Liver (tissue), 9 donors: Measurements from ENCODE around the gene CAPN2. TPM values are rescaled to one million over a fixed set of nuclear protein-coding genes. Genes with fewer than 3 reads are reported as not detected.

Experiments used
- DNase-seq: peaks from one replicate; pipeline ENCODE4 v3.0.0-alpha.2; 2017; ENCODE audit warnings: low spot score
- H3K27ac ChIP-seq, 2 donors: one replicate each; pipeline ENCODE4 v1.7.0; 2013; ENCODE audit warnings: inconsistent platforms in 2 of 2, low read length in 2 of 2, control low read depth in 1 of 2, low read depth in 1 of 2, mild to moderate bottlenecking in 1 of 2
- H3K27me3 ChIP-seq, 4 donors: one replicate each; pipeline versions ENCODE4 v1.6.1 to v1.7.0; 2013; ENCODE audit warnings: low read length in 3 of 4, inconsistent platforms in 1 of 4, mild to moderate bottlenecking in 1 of 4, moderate library complexity in 1 of 4; ENCODE audit not compliant: control insufficient read depth in 4 of 4, insufficient read depth in 4 of 4
- H3K36me3 ChIP-seq, 4 donors: one replicate each; pipeline versions ENCODE4 v1.6.1 to v1.7.0; 2013; ENCODE audit warnings: low read length in 3 of 4, mild to moderate bottlenecking in 3 of 4, low read depth in 1 of 4, moderate library complexity in 1 of 4; ENCODE audit not compliant: control insufficient read depth in 4 of 4, insufficient read depth in 3 of 4
- H3K4me1 ChIP-seq, 4 donors: one replicate each; pipeline versions ENCODE4 v1.6.1 to v1.7.0; 2013; ENCODE audit warnings: low read length in 3 of 4, mild to moderate bottlenecking in 3 of 4, moderate library complexity in 1 of 4; ENCODE audit not compliant: control insufficient read depth in 4 of 4, insufficient read depth in 4 of 4
- H3K4me3 ChIP-seq, 3 donors: one replicate each; pipeline versions ENCODE4 v1.6.1 to v1.7.0; 2013; ENCODE audit warnings: low read length in 3 of 3, control low read depth in 1 of 3, low read depth in 1 of 3, mild to moderate bottlenecking in 1 of 3
- H3K9ac ChIP-seq, 2 donors: one replicate each; pipeline ENCODE4 v1.7.0; 2013; ENCODE audit warnings: low read length in 2 of 2, mild to moderate bottlenecking in 2 of 2, moderate library complexity in 2 of 2, control low read depth in 1 of 2, low read depth in 1 of 2
- H3K9me3 ChIP-seq, 4 donors: one replicate each; pipeline versions ENCODE4 v1.6.1 to v1.7.0; 2013; ENCODE audit warnings: low read length in 3 of 4; ENCODE audit not compliant: control insufficient read depth in 4 of 4
- ATF3 ChIP-seq: IDR thresholded peaks from 2 replicates; pipeline ENCODE4 v1.6.1; 2016; ENCODE audit warnings: antibody characterized with exemption
- CTCF ChIP-seq: fragments of 150-350 bp; IDR thresholded peaks from 2 replicates; pipeline ENCODE4 v1.5.1; 2017; ENCODE audit warnings: improper control_type of control experiment, low read depth, low read length; ENCODE audit not compliant: missing input control
- EGR1 ChIP-seq, 2 donors: IDR thresholded peaks; 2 replicates each; pipeline ENCODE4 v1.6.1; 2016 to 2018; ENCODE audit warnings: antibody characterized with exemption in 2 of 2, low read depth in 2 of 2
- FOXA1 ChIP-seq: IDR thresholded peaks from 2 replicates; pipeline ENCODE4 v1.6.1; 2016; ENCODE audit warnings: antibody characterized with exemption
- GABPA ChIP-seq, 2 donors: IDR thresholded peaks in 1 of 2; conservative IDR thresholded peaks in 1 of 2; 2 replicates each; pipeline ENCODE4 v1.6.1; 2016; ENCODE audit warnings: antibody characterized with exemption in 2 of 2, mild to moderate bottlenecking in 1 of 2, moderate library complexity in 1 of 2
- HNF4A ChIP-seq, 2 donors: conservative IDR thresholded peaks; 2 replicates each; pipeline ENCODE4 v1.6.1; 2016; ENCODE audit warnings: antibody characterized with exemption in 2 of 2, mild to moderate bottlenecking in 2 of 2
- HNF4G ChIP-seq: IDR thresholded peaks from 2 replicates; pipeline ENCODE4 v1.6.1; 2016; ENCODE audit warnings: antibody characterized with exemption
- MAX ChIP-seq: IDR thresholded peaks from 2 replicates; pipeline ENCODE4 v1.6.1; 2016; ENCODE audit warnings: antibody characterized with exemption
- NR2F2 ChIP-seq: IDR thresholded peaks from 2 replicates; pipeline ENCODE4 v1.6.1; 2016; ENCODE audit warnings: antibody characterized with exemption
- RAD21 ChIP-seq, 2 donors: IDR thresholded peaks; 2 replicates each; pipeline ENCODE4 v1.6.1; 2016; ENCODE audit warnings: antibody characterized with exemption in 2 of 2, mild to moderate bottlenecking in 2 of 2
- RXRA ChIP-seq, 2 donors: IDR thresholded peaks; 2 replicates each; pipeline ENCODE4 v1.6.1; 2017 to 2018; ENCODE audit warnings: antibody characterized with exemption in 2 of 2, mild to moderate bottlenecking in 1 of 2
- SP1 ChIP-seq: IDR thresholded peaks from 2 replicates; pipeline ENCODE4 v1.6.1; 2018; ENCODE audit warnings: antibody characterized with exemption, mild to moderate bottlenecking
- TAF1 ChIP-seq: conservative IDR thresholded peaks from 2 replicates; pipeline ENCODE4 v1.6.1; 2016; ENCODE audit warnings: antibody characterized with exemption, mild to moderate bottlenecking
- YY1 ChIP-seq: IDR thresholded peaks from 2 replicates; pipeline ENCODE4 v1.6.1; 2016; ENCODE audit warnings: antibody characterized with exemption, mild to moderate bottlenecking
- ZBTB33 ChIP-seq: IDR thresholded peaks from 2 replicates; pipeline ENCODE4 v1.6.1; 2016; ENCODE audit warnings: antibody characterized with exemption
- WGBS: extraction: QIAGEN DNeasy Blood & Tissue Kit; methylation state at CpG from one replicate; pipeline ENCODE4 v1.1.7; 2013; 5-methylcytosine and 5-hydroxymethylcytosine counted together
- polyA plus RNA-seq, 2 donors: library from polyadenylated mRNA; stranded (reverse) in 1 of 2; unstranded in 1 of 2; fragments of 200-250 nt in 1 of 2; fragments of >200 nt in 1 of 2; fragmentation: Nextera tagmentation in 1 of 2; extraction: Ambion mirVana in 1 of 2; gene quantifications; one replicate each; pipeline versions ENCODE4 v1.2.1 to v1.2.3, GENCODE V29; 2013 to 2015
- total RNA-seq, 2 donors: library from RNA; depleted of rRNA; stranded (reverse); fragments of >200 nt; gene quantifications; one replicate each; pipeline ENCODE4 v1.2.3, GENCODE V29; 2014
- donor health status: healthy.
- donor health status: healthy.
- donor health status: healthy.
- donor health status: healthy.
- donor health status: healthy.

The CAPN2 gene
- total and polyA plus RNA-seq, 4 donors: 11.2 to 20.7 (median 15.5) TPM

- TF ChIP-seq HNF4A (conservative IDR thresholded peaks at IDR 0.05) (no peak), ATF3 (no peak), TAF1 (no peak), MAX (no peak), CTCF (no peak), NR2F2 (no peak), HNF4G (no peak)
Measured at GRCh38 chr1:223754681-223755431, 42.5 kb downstream of the CAPN2 start (continued).

GRCh38 chr1:223755432-223755792 is 43.1 kb downstream of the CAPN2 start:
- Histone ChIP-seq H3K36me3 (peaks cover 0 to 12% (median 5%) of the 10 kb centered on the region in 4 donors), H3K4me1 (no peaks in the 10 kb centered on the region), H3K4me3 (no peak overlapping the region), H3K27ac (no peak overlapping the region), H3K27me3 (no peaks in the 10 kb centered on the region), H3K9ac (no peak overlapping the region), H3K9me3 (no peaks in the 10 kb centered on the region)
- no peak for DNase-seq
- WGBS: 97% methylated on average over 9 of the region's 9 CpGs
- no peak for TF ChIP-seq YY1
- no peak for TF ChIP-seq RAD21 (IDR thresholded peaks at IDR 0.05)
- TF ChIP-seq EGR1 (IDR thresholded peaks at IDR 0.05; ENCODE audit: low read depth in 2 of 2): no peak
- TF ChIP-seq ATF3: no peak
- TF ChIP-seq FOXA1: no peak
- TF ChIP-seq GABPA (IDR thresholded peaks at IDR 0.05 in 1 of 2, conservative IDR thresholded peaks at IDR 0.05 in 1 of 2): no peak
- no peak for TF ChIP-seq HNF4A (conservative IDR thresholded peaks at IDR 0.05)
- no peak for TF ChIP-seq TAF1
- no peak for TF ChIP-seq ZBTB33
- no peak for TF ChIP-seq SP1
- TF ChIP-seq RXRA (IDR thresholded peaks at IDR 0.05): no peak
